ENCODE data around the gene DNMBP.
"Not testable (repeated sequence)": the region's sequence is repeated elsewhere in the genome, so short reads cannot be mapped to it uniquely, and the experiment has no call there.

Gene DNMBP

GRCh38 chr10:99853655-99854054 is 156.1 kb downstream of the DNMBP start:
- no peak for DNase-seq

- no peak for DNase-seq
Measured at GRCh38 chr10:99852481-99853213, 157.1 kb downstream of the DNMBP start.

GRCh38 chr10:99851825-99852224 is 157.9 kb downstream of the DNMBP start:
- no peak for DNase-seq

GRCh38 chr10:99850767-99851340 is 158.9 kb downstream of the DNMBP start:
- no peak for DNase-seq

- no peak for DNase-seq
Measured at GRCh38 chr10:99850021-99850766, 159.6 kb downstream of the DNMBP start.

GRCh38 chr10:99849536-99849935 is 160.2 kb downstream of the DNMBP start:
- DNase-seq: no peak

- no peak for DNase-seq
Measured at GRCh38 chr10:99849057-99849456, 160.7 kb downstream of the DNMBP start.

GRCh38 chr10:99845837-99846382 is 163.8 kb downstream of the DNMBP start:
- peak; percentile 44 for DNase-seq

GRCh38 chr10:99844433-99844955 is 165.3 kb downstream of the DNMBP start:
- DNase-seq: no peak

- DNase-seq: no peak
Measured at GRCh38 chr10:99843310-99843709, 166.4 kb downstream of the DNMBP start.

GRCh38 chr10:99841746-99842145 is 168.0 kb downstream of the DNMBP start:
- no peak for DNase-seq

- DNase-seq: not testable (repeated sequence)
Measured at GRCh38 chr10:99840859-99841258, 168.9 kb downstream of the DNMBP start.

- DNase-seq: no peak
Measured at GRCh38 chr10:99836711-99837110, 173.0 kb downstream of the DNMBP start.

- no peak for DNase-seq
Measured at GRCh38 chr10:99835947-99836346, 173.8 kb downstream of the DNMBP start.

- DNase-seq: no peak
Measured at GRCh38 chr10:99834410-99834809, 175.3 kb downstream of the DNMBP start.

- no peak for DNase-seq
Measured at GRCh38 chr10:99832439-99832838, 177.3 kb downstream of the DNMBP start.

GRCh38 chr10:99828464-99828863 is 181.3 kb downstream of the DNMBP start:
- no peak for DNase-seq

GRCh38 chr10:99827936-99828335 is 181.8 kb downstream of the DNMBP start:
- no peak for DNase-seq
